ENCODE results near the gene KRTAP9-3. TPM values are rescaled to one million over a fixed set of nuclear protein-coding genes. Genes with fewer than 3 reads are reported as not detected.
"Not testable (repeated sequence)": the region's sequence is repeated elsewhere in the genome, so short reads cannot be mapped to it uniquely, and the experiment has no call there.

The KRTAP9-3 gene
- total RNA-seq, 1 donor from 2014 or later = not detected

DNA sequence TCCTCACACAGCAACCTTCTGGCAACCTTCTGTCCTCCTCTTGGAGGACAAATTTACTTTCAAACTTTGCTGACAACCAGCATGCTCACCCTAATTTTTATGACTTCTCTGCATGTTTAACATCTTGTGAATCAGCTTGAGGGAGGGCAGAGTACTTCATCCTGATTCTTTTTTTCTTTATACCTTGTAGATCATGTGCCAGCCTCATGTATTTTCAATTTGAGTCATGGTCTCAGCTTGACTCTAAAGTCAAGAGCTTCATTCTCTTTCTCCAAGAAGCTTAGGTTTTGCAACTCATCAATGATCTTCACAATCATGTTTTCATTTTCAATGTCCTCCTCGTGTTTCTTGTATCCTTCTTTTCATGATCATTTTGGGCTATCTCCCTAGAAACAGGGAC is 39.6 kb downstream of the KRTAP9-3 start:
- DNase-seq (ENCODE audit: low read depth) = no peak
- no peak overlapping the region for H3K4me3 ChIP-seq (ENCODE audit: low read depth, low read length)
- TF ChIP-seq, protein P1, sequence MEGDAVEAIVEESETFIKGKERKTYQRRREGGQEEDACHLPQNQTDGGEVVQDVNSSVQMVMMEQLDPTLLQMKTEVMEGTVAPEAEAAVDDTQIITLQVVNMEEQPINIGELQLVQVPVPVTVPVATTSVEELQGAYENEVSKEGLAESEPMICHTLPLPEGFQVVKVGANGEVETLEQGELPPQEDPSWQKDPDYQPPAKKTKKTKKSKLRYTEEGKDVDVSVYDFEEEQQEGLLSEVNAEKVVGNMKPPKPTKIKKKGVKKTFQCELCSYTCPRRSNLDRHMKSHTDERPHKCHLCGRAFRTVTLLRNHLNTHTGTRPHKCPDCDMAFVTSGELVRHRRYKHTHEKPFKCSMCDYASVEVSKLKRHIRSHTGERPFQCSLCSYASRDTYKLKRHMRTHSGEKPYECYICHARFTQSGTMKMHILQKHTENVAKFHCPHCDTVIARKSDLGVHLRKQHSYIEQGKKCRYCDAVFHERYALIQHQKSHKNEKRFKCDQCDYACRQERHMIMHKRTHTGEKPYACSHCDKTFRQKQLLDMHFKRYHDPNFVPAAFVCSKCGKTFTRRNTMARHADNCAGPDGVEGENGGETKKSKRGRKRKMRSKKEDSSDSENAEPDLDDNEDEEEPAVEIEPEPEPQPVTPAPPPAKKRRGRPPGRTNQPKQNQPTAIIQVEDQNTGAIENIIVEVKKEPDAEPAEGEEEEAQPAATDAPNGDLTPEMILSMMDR (conservative IDR thresholded peaks at IDR 0.05; ENCODE audit: low read depth, low read length) = no peak

DNA sequence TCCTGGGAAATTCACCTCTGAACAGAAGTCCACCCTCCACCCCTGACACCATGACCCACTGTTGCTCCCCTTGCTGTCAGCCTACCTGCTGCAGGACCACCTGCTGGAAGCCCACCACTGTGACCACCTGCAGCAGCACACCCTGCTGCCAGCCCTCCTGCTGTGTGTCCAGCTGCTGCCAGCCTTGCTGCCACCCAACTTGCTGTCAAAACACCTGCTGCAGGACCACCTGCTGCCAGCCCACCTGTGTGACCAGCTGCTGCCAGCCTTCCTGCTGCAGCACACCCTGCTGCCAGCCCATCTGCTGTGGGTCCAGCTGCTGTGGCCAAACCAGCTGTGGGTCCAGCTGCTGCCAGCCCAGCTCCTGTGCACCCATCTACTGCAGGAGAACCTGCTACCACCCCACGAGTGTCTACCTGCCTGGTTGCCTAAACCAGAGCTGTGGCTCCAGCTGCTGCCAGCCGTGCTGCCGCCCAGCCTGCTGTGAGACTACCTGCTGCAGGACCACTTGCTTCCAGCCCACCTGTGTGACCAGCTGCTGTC is 43.5 kb downstream of the KRTAP9-3 start, which contains the start of gene KRTAP9-7:
TSS of gene KRTAP9-7 (plus strand) at position 51 of the 543 bp plus-strand sequence. CDS start at position 51, 0 bp downstream.
- DNase-seq (ENCODE audit: low read depth); H3K4me3 ChIP-seq (ENCODE audit: low read depth, low read length): not testable (repeated sequence)

DNA sequence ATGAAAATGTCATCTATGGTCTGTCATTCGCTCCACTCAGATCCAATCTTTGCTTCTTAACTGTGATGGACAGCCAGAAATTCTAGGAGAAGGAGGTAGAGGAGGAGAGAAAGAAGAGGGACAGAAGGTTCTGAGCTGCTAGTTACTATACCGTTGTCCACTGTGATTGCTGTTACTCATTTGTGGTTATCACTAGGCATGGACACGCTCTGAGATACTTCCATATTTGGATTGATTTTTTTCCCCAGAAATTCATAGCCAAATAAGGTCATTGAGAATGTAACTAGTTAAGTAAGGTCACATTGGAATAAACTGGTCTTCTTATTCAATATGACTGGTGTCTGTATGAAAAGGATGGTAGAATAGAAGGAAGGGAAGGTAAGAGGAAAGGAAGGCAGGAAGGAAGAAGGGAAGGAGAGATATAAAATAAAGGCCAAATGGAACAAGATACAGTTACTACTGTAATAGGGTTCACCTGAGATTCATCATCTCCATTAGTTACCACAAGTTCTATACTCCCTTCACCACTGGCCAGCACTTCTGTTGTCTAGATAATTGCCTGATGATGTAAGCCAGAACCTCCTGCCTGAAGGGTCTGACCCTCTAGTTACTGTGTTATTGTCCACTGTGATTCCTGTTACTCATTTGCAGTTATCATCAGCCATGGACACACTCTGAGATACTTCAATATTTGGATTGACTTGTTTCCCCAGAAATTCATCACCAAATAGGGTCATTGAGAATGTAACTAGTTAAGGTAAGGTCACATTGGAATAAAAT is 46.1 kb downstream of the KRTAP9-3 start:
- H3K4me3 ChIP-seq (ENCODE audit: low read depth, low read length) = no peak overlapping the region
- DNase-seq (ENCODE audit: low read depth) = no peak
- TF ChIP-seq, protein P1 (conservative IDR thresholded peaks at IDR 0.05; ENCODE audit: low read depth, low read length) = no peak

Other genes with a start within 250 kb of the KRTAP9-3 start
- gene KRT40, start 248.1 kb upstream of the KRTAP9-3 start, total RNA-seq = not detected in 2 replicates
- not detected in 2 replicates for gene KRTAP3-3, start 238.3 kb upstream of the KRTAP9-3 start, total RNA-seq
- not detected in 2 replicates for gene KRTAP3-2, start 232.5 kb upstream of the KRTAP9-3 start, total RNA-seq
- not detected in 2 replicates for gene KRTAP3-1, start 223.3 kb upstream of the KRTAP9-3 start, total RNA-seq
- gene KRTAP1-5, start 205.2 kb upstream of the KRTAP9-3 start, total RNA-seq = not detected in 2 replicates
- not detected in 2 replicates for gene KRTAP1-4, start 202.3 kb upstream of the KRTAP9-3 start, total RNA-seq
- not detected in 2 replicates for gene KRTAP1-3, start 197.6 kb upstream of the KRTAP9-3 start, total RNA-seq
- gene KRTAP1-1, start 191.0 kb upstream of the KRTAP9-3 start, total RNA-seq = not detected in 2 replicates
- gene KRTAP2-1, start 185.1 kb upstream of the KRTAP9-3 start, total RNA-seq = not detected in 2 replicates
- not detected in 2 replicates for gene KRTAP2-2, start 177.2 kb upstream of the KRTAP9-3 start, total RNA-seq
- gene KRTAP2-3, start 172.3 kb upstream of the KRTAP9-3 start, total RNA-seq = 11.6 and 26.7 TPM in 2 replicates
- gene KRTAP2-4, start 166.6 kb upstream of the KRTAP9-3 start, total RNA-seq = not detected in 2 replicates
- not detected in 2 replicates for gene KRTAP4-7, start 148.3 kb upstream of the KRTAP9-3 start, total RNA-seq
- not detected in 2 replicates for gene KRTAP4-8, start 134.3 kb upstream of the KRTAP9-3 start, total RNA-seq
- gene KRTAP4-16, start 130.2 kb upstream of the KRTAP9-3 start, total RNA-seq = not detected in 2 replicates
- 0.58 TPM in 1 of 2 replicates, not detected in the other for gene KRTAP4-9, start 127.1 kb upstream of the KRTAP9-3 start, total RNA-seq
- gene KRTAP4-11, start 114.1 kb upstream of the KRTAP9-3 start, total RNA-seq = not detected in 2 replicates
- gene KRTAP4-12, start 108.3 kb upstream of the KRTAP9-3 start, total RNA-seq = not detected in 2 replicates
- gene KRTAP4-6, start 91.9 kb upstream of the KRTAP9-3 start, total RNA-seq = not detected in 2 replicates
- gene KRTAP4-5, start 82.6 kb upstream of the KRTAP9-3 start, total RNA-seq = not detected in 2 replicates
- gene KRTAP4-4, start 71.7 kb upstream of the KRTAP9-3 start, total RNA-seq = not detected in 2 replicates
- not detected in 2 replicates for gene KRTAP4-3, start 64.2 kb upstream of the KRTAP9-3 start, total RNA-seq
- not detected in 2 replicates for gene KRTAP4-2, start 54.2 kb upstream of the KRTAP9-3 start, total RNA-seq
- gene KRTAP4-1, start 47.5 kb upstream of the KRTAP9-3 start, total RNA-seq = not detected in 2 replicates
- gene KRTAP9-1, start 42.6 kb upstream of the KRTAP9-3 start, total RNA-seq = not detected in 2 replicates
- gene KRTAP9-2, start 5.8 kb upstream of the KRTAP9-3 start, total RNA-seq = not detected in 2 replicates
- gene KRTAP9-8, start 5.5 kb downstream of the KRTAP9-3 start, total RNA-seq = not detected in 2 replicates
- not detected in 2 replicates for gene KRTAP9-4, start 17.2 kb downstream of the KRTAP9-3 start, total RNA-seq
- not detected in 2 replicates for gene KRTAP9-9, start 22.9 kb downstream of the KRTAP9-3 start, total RNA-seq
- gene KRTAP9-6, start 32.9 kb downstream of the KRTAP9-3 start, total RNA-seq = not detected in 2 replicates
- not detected in 2 replicates for gene KRTAP9-7, start 43.2 kb downstream of the KRTAP9-3 start, total RNA-seq
- gene KRTAP29-1, start 70.4 kb downstream of the KRTAP9-3 start, total RNA-seq = not detected in 2 replicates
- not detected in 2 replicates for gene KRTAP16-1, start 76.9 kb downstream of the KRTAP9-3 start, total RNA-seq
- not detected in 2 replicates for gene KRTAP17-1, start 83.3 kb downstream of the KRTAP9-3 start, total RNA-seq
- not detected in 2 replicates for gene KRT33A, start 118.4 kb downstream of the KRTAP9-3 start, total RNA-seq
- 0.29 TPM in 2 replicates for gene KRT33B, start 137.4 kb downstream of the KRTAP9-3 start, total RNA-seq
- gene KRT34, start 149.9 kb downstream of the KRTAP9-3 start, total RNA-seq = 4.2 and 15.1 TPM in 2 replicates
- gene KRT31, start 165.2 kb downstream of the KRTAP9-3 start, total RNA-seq = not detected in 2 replicates
- gene KRT37, start 192.1 kb downstream of the KRTAP9-3 start, total RNA-seq = not detected in 2 replicates
- gene KRT38, start 208.5 kb downstream of the KRTAP9-3 start, total RNA-seq = not detected in 2 replicates
- not detected in 2 replicates for gene KRT32, start 234.9 kb downstream of the KRTAP9-3 start, total RNA-seq
- gene KRT35, start 248.7 kb downstream of the KRTAP9-3 start, total RNA-seq = not detected in 2 replicates